ENCODE data around the gene COTL1.

DNA sequence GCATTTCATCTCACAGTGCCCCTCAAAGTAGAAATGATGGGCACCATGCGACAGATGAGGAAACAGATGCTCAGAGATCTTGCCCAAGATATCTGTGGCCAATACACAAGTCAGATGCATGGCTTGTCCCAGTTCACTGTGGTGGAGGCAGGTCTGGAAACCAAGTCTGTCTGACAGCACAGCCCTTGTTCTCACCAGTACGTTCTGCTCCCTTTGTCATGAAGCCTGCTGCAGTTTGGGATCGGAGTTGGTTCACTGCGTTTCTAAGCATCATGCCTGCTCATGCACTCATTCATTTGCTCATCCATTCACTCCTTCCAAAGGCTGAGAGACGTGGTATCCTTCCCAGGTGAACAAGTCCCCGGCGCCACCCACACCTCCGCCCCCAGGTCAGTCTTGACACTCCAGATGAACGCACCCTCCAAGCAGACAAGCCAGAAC, 86.2 kb downstream of the COTL1 start:
- TF ChIP-seq POLR2A (IDR thresholded peaks at IDR 0.05) (no peak), POLR2AphosphoS5 (IDR thresholded peaks at IDR 0.05) (no peak)
